AG09319 (cell line): ENCODE measurements around the gene MARS1.
A peak's percentile ranks its signal among the peaks of the same experiment; 100 is the strongest.

Source experiments
- DNase-seq: peaks from one replicate; pipeline ENCODE4 v3.0.0-alpha.2; 2010; ENCODE audit warnings: low read depth; ENCODE audit errors: extremely low read depth
- CTCF ChIP-seq: IDR thresholded peaks from 2 replicates; pipeline ENCODE4 v1.5.1; 2011; ENCODE audit warnings: low read depth, mild to moderate bottlenecking, inconsistent platforms, low read length, moderate library complexity

Gene MARS1

DNA sequence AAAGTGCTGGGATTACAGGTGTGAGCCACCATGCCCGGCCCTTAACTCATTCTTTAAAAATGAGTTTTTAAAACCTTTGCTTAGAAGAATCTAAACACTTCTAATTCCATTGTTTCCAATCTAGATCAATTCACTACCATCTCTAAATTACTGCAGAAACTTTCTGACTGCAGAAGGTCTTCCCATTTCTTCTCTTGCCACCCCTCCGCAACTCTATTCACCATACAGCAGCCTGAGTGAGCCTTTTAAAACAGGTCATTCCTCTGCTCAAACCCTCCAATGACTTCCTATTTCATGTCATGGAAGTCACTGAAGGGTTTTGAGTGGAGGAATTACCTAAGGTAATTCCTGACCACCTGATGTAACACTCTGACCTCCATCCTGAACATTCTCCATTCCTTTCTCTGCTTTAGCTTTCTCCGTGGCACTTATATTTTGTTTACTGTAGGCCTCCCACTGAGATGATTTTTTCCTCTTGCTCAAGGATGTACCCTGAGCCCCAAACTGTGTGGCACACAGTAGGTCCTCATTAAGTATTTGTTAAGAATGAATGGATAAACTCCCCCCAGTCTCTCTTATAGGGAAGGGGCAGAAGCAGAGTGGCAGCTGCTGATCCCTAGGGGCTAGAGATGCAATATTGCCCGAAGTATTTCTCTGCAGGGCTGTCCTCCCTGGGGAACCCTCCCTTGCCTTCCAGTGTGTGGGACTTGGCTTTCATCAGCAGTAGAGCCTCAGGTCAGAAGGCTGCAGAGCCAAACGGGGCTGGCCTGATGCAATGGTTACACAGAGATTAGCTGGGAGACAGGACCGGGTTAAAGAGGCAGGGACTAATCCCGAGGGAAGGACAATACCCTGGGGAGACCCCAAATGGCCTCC lies 31.3 kb downstream of the MARS1 start:
- no peak for TF ChIP-seq CTCF
- no peak for DNase-seq

- TF ChIP-seq CTCF = no peak
- no peak for DNase-seq
Measured at GRCh38 chr12:57519796-57520052, 31.9 kb downstream of the MARS1 start.

GRCh38 chr12:57520053-57520818 lies 32.4 kb downstream of the MARS1 start, which contains the start of gene DDIT3:
Gene DDIT3, minus strand, starts transcription at chr12:57520514. Its CDS starts 3,108 bp downstream, at chr12:57517406.
- DNase-seq = peak; percentile 99
- TF ChIP-seq CTCF = no peak

DNA sequence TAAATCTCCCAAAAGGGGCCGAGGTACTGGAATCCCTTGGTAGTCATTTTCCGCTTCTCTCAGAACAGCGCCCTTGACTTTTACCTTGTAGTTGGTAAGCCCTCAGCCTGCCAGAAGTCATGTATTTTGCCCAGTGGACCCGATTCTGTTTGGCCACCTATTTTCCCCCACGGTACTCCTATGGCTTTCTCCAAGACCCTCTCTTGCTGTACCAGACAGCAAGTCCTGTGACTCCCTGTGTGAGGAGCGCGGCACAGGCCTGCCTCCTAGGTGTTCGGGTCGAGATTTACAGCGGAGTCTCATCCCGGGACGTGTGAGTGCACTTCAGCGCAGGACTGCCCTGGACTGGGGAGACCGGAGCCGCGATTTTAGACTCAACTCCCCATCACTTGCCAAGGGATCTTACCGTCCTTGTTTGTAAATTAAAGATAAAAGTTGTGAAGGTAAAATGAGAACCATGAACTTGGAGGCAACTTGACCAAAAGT lies 33.7 kb downstream of the MARS1 start:
- TF ChIP-seq CTCF = no peak
- no peak for DNase-seq

- DNase-seq = peak; percentile 93
- TF ChIP-seq CTCF = no peak
Measured at GRCh38 chr12:57522011-57522886, 34.4 kb downstream of the MARS1 start, which contains the start of gene MBD6. Gene MBD6, plus strand, starts transcription at chr12:57522824. Its CDS starts 1,480 bp downstream, at chr12:57524304.

- DNase-seq = no peak
- TF ChIP-seq CTCF = no peak
Measured at GRCh38 chr12:57522887-57523705, 35.2 kb downstream of the MARS1 start.
